Activated B cell treated with CpG ODN at 0.5 μM for 24 hours (primary cell): ENCODE data around the gene CHD1. TPM values are rescaled to one million over a fixed set of nuclear protein-coding genes. Genes with fewer than 3 reads are reported as not detected.

ENCODE experiments used
- ATAC-seq: fragments of 200-7000 bp; cut with Tn5 transposase; one replicate; pipeline ENCODE4 v1.10.0; 2021; ENCODE audit warnings: low read depth, mild to moderate bottlenecking, moderate library complexity
- CTCF ChIA-PET: fragments of 350-600 bp; sonication (Branson Sonifier 250); formaldehyde crosslinking; loops from one replicate; lab custom pipeline; 2021; ENCODE audit warnings: antibody characterized with exemption; lab: Charles Lee
- POLR2A ChIA-PET: fragments of 350-600 bp; sonication (Branson Sonifier 250); formaldehyde crosslinking; loops from one replicate; lab custom pipeline; 2021; ENCODE audit warnings: antibody characterized with exemption; lab: Charles Lee
- DNase-seq: peaks from one replicate; pipeline ENCODE4 v3.0.0; 2022
- H3K27ac Mint-ChIP-seq: one replicate; pipeline ENCODE4 v1.8.0; 2020; ENCODE audit warnings: mixed read lengths
- H3K27me3 Mint-ChIP-seq: one replicate; pipeline ENCODE4 v1.8.0; 2021; ENCODE audit warnings: mixed read lengths
- H3K36me3 Mint-ChIP-seq: one replicate; pipeline ENCODE4 v1.8.0; 2021; ENCODE audit warnings: low read depth, mixed read lengths
- H3K4me1 Mint-ChIP-seq: one replicate; pipeline ENCODE4 v1.8.0; 2021; ENCODE audit warnings: mixed read lengths
- H3K4me3 Mint-ChIP-seq: one replicate; pipeline ENCODE4 v1.8.0; 2020; ENCODE audit warnings: mild to moderate bottlenecking, mixed read lengths
- H3K9me3 Mint-ChIP-seq: one replicate; pipeline ENCODE4 v1.8.0; 2020; ENCODE audit warnings: mixed read lengths
- intact Hi-C: fragments of 100-400 bp; cut with micrococcal nuclease; formaldehyde crosslinking; loops from one replicate; pipeline ENCODE4 v1.15.1; 2024
- total RNA-seq: library from RNA; stranded (reverse); gene quantifications from 2 replicates; pipeline ENCODE4 v1.2.3, GENCODE V29; 2022
- TF ChIP-seq, protein P1 (sequence below): fragments of 200-600 bp; IDR thresholded peaks from one replicate; pipeline ENCODE4 v1.8.0; 2022; ENCODE audit warnings: antibody characterized with exemption, mild to moderate bottlenecking

The CHD1 gene
- total RNA-seq, 1 donor from 2014 or later: 77.5 TPM

GRCh38 chr5:98911280-98912040 lies 17.3 kb downstream of the CHD1 start:
- ChIA-PET POLR2A (interaction anchor here (0.6 to 1.8 kb wide), 6 partner anchors 10 to 121 kb away, joined by 3 to 5 read pairs (median 3); partner anchors contain the start of gene CHD1), CTCF (interaction anchor here (1.0 kb wide), 2 partner anchors 93 to 121 kb away, joined by 4 to 6 read pairs; no protein-coding TSS in a partner anchor)
- Mint-ChIP-seq H3K9me3 (no peaks in the 10 kb centered on the region), H3K4me1 (peaks cover 56% of the 10 kb centered on the region), H3K27me3 (no peaks in the 10 kb centered on the region), H3K27ac (peak overlapping the region; percentile 9), H3K36me3 (peaks cover 39% of the 10 kb centered on the region), H3K4me3 (no peak overlapping the region)
- TF ChIP-seq, protein P1, sequence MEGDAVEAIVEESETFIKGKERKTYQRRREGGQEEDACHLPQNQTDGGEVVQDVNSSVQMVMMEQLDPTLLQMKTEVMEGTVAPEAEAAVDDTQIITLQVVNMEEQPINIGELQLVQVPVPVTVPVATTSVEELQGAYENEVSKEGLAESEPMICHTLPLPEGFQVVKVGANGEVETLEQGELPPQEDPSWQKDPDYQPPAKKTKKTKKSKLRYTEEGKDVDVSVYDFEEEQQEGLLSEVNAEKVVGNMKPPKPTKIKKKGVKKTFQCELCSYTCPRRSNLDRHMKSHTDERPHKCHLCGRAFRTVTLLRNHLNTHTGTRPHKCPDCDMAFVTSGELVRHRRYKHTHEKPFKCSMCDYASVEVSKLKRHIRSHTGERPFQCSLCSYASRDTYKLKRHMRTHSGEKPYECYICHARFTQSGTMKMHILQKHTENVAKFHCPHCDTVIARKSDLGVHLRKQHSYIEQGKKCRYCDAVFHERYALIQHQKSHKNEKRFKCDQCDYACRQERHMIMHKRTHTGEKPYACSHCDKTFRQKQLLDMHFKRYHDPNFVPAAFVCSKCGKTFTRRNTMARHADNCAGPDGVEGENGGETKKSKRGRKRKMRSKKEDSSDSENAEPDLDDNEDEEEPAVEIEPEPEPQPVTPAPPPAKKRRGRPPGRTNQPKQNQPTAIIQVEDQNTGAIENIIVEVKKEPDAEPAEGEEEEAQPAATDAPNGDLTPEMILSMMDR: no peak
- DNase-seq (no peak), ATAC-seq (no peak)
- intact Hi-C loops: no loop called here

DNA sequence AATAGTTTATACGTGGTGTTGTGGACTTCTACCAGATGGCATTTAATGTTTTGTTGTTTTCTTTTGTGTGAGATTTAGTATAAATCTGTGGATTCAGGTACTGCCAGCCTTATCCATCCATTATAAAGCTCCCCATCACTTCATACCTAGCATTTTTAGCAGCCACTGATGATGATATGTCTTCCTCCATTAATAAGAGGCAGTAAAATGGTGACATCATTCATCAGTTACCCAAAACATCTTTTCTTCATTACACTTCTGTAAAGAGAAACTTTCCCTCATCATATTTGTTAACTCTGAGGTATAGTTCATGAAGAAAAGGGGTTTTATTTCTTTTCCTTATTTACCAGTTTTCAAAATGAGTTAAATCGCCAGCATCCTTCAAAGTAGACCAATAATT lies 19.4 kb downstream of the CHD1 start:
- Mint-ChIP-seq H3K27ac (no peak overlapping the region), H3K4me3 (no peak overlapping the region), H3K4me1 (peaks cover 50% of the 10 kb centered on the region), H3K9me3 (no peaks in the 10 kb centered on the region), H3K36me3 (peaks cover 41% of the 10 kb centered on the region), H3K27me3 (no peaks in the 10 kb centered on the region)
- TF ChIP-seq, protein P1: no peak
- ATAC-seq (no peak), DNase-seq (no peak)
- intact Hi-C loops: no loop called here
- POLR2A ChIA-PET: no interaction called here
- CTCF ChIA-PET: interaction anchor here (1.8 kb wide), 1 partner anchor 123 kb away, joined by 9 read pairs; no protein-coding TSS in a partner anchor

DNA sequence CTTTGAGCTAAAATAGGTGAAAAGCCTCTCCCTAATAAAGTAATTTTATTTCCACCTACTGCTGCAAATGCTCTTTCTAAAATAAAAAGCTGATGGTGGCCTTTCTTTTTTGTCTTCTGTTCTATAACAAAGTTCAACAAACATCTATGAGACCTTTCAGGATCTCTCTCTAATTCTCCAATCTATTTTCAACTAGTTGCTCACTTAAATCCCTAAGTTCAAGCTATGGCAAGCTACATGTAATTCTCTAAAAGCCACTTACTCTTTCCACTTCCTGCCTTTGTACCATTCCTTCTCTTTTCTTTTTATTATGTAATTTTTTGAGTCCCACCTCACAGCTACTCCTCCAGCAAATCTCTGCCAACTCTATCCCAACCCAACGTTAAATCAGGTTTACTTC lies 20.9 kb downstream of the CHD1 start:
- intact Hi-C loops: loop anchor here (2.0 kb wide), 1 partner anchor 97 kb away; no protein-coding TSS in a partner anchor
- TF ChIP-seq, protein P1: no peak
- POLR2A ChIA-PET: interaction anchor here (1.8 kb wide), 1 partner anchor 153 kb away, joined by 12 read pairs; no protein-coding TSS in a partner anchor
- Mint-ChIP-seq H3K27ac (peak overlapping the region; percentile 26), H3K4me1 (peaks cover 43% of the 10 kb centered on the region), H3K9me3 (no peaks in the 10 kb centered on the region), H3K4me3 (no peak overlapping the region), H3K27me3 (no peaks in the 10 kb centered on the region), H3K36me3 (peaks cover 45% of the 10 kb centered on the region)
- DNase-seq (no peak), ATAC-seq (no peak)
- CTCF ChIA-PET: interaction anchor here (0.7 to 2.5 kb wide), 6 partner anchors 16 to 153 kb away, joined by 3 to 21 read pairs (median 5); partner anchors contain the start of gene CHD1

- ChIA-PET CTCF (interaction anchor here (1.0 to 2.5 kb wide), 5 partner anchors 22 to 154 kb away, joined by 3 to 21 read pairs (median 6); partner anchors contain the start of gene CHD1), POLR2A (interaction anchor here (1.8 kb wide), 1 partner anchor 154 kb away, joined by 12 read pairs; no protein-coding TSS in a partner anchor)
- H3K27me3 Mint-ChIP-seq: no peaks in the 10 kb centered on the region
- no peak for DNase-seq
- peaks cover 41% of the 10 kb centered on the region for H3K4me1 Mint-ChIP-seq
- H3K27ac Mint-ChIP-seq: no peak overlapping the region
- intact Hi-C loops: loop anchor here (1.0 to 2.0 kb wide), 4 partner anchors 20 to 153 kb away; no protein-coding TSS in a partner anchor
- peaks cover 47% of the 10 kb centered on the region for H3K36me3 Mint-ChIP-seq
- ATAC-seq: no peak
- H3K9me3 Mint-ChIP-seq: no peaks in the 10 kb centered on the region
- TF ChIP-seq, protein P1: no peak
- H3K4me3 Mint-ChIP-seq: no peak overlapping the region
Measured at GRCh38 chr5:98906756-98907355, 22.0 kb downstream of the CHD1 start.
